ENCODE results near the gene CNTROB. TPM values are rescaled to one million over a fixed set of nuclear protein-coding genes. Genes with fewer than 3 reads are reported as not detected.

CNTROB gene
- total RNA-seq, 1 donor from 2014 or later, result 44.9 TPM

DNA sequence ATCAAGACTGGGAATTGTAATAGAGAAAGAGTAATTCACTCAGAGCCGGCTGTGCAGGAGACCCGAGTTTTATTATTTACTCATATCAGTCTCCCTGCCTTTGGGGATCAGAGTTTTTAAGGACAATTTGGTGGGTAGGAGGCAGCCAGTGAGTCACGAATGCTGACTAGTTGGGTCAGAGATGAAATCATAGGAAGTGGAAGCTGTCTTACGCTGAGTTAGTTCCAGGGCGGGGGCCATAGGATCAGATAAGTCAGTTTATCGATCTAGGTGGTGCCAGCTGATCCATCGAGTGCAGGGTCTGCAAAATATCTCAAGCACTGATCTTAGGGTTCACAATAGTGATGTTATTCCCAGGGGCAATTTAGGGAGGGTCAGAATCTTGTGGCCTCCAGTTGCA lies 50.2 kb downstream of the CNTROB start:
- H3K4me3 ChIP-seq (ENCODE audit: low read depth, low read length), result no peak overlapping the region
- no peak for DNase-seq (ENCODE audit: low read depth)
- TF ChIP-seq, protein P1, sequence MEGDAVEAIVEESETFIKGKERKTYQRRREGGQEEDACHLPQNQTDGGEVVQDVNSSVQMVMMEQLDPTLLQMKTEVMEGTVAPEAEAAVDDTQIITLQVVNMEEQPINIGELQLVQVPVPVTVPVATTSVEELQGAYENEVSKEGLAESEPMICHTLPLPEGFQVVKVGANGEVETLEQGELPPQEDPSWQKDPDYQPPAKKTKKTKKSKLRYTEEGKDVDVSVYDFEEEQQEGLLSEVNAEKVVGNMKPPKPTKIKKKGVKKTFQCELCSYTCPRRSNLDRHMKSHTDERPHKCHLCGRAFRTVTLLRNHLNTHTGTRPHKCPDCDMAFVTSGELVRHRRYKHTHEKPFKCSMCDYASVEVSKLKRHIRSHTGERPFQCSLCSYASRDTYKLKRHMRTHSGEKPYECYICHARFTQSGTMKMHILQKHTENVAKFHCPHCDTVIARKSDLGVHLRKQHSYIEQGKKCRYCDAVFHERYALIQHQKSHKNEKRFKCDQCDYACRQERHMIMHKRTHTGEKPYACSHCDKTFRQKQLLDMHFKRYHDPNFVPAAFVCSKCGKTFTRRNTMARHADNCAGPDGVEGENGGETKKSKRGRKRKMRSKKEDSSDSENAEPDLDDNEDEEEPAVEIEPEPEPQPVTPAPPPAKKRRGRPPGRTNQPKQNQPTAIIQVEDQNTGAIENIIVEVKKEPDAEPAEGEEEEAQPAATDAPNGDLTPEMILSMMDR (conservative IDR thresholded peaks at IDR 0.05; ENCODE audit: low read depth, low read length), result no peak

DNA sequence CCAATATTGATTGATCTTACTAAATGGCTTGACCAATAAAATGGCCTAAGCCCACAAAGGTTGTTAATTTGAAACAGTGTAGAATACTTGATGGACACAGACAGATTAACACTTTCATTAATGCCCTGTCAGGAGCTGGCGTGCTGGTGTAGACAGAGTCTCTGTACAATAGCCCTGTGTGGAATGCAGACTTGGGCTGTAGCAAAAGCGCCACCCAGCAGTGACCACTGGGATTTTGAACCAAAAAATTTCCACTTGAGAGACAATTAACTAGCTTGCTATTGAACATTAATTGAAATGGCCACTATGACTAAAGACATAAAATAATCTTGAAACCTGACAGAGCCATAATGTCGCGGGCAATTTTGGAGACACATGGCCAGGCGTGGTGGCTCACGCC lies 50.7 kb downstream of the CNTROB start:
- DNase-seq (ENCODE audit: low read depth), result no peak
- H3K4me3 ChIP-seq (ENCODE audit: low read depth, low read length), result no peak overlapping the region
- TF ChIP-seq, protein P1 (conservative IDR thresholded peaks at IDR 0.05; ENCODE audit: low read depth, low read length), result peak; percentile 5

DNA sequence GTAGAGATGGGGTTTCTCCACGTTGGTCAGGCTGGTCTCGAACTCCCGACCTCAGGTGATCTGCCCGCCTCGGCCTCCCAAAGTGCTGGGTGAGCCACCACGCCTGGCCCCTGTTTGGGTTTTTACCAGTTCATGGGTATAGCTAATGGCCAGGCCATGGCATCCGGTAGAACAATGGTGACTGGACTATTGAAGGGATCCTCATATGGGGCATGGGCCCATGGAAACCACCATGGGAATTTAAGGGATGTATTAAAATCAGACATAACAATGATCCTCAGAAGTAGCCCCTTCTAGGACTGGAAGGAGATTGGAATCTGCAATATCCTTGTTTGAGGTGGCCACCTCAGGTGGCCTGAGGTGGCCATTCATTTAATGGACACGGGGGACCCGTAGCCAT lies 52.9 kb downstream of the CNTROB start:
- DNase-seq (ENCODE audit: low read depth), result no peak
- TF ChIP-seq, protein P1 (conservative IDR thresholded peaks at IDR 0.05; ENCODE audit: low read depth, low read length), result no peak
- H3K4me3 ChIP-seq (ENCODE audit: low read depth, low read length), result no peak overlapping the region

DNA sequence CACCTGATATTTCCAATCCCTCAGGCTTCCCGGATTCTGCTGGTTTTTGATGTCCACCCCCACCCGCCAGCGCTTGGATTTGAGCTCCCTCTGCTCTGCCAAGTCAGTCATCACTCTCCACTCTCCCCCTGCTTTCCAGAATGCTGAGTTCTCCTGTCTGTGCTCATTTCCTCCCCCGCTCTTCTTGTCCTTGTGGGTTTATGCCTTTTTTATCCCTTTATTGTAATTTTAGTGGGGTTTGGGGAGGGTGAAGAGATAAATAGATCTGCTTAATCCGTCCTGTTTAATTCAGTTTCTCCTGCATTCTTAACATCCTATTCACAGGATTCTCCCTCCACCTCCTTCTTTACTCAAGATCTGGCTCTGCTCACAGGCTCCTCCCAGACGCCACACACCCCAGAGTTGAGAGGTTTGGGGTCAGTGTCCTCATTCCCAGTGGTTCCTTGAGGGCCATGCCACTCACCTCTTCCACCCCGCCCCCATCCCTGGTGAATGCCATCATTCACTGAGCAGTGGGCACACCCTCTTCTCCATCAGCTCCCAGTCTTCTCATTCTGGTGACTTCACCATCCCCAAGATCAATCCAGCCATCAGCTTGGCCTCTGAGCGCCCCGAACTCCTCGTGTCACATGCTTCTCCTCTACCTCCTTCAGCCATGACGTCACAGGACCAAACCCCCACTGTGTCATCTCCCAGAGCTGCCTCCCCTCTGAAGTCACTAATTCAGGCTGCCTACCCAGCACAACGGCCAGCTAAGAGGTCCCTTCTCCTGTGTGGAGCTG lies 55.3 kb downstream of the CNTROB start:
- no peak for DNase-seq (ENCODE audit: low read depth)
- no peak overlapping the region for H3K4me3 ChIP-seq (ENCODE audit: low read depth, low read length)
- TF ChIP-seq, protein P1 (conservative IDR thresholded peaks at IDR 0.05; ENCODE audit: low read depth, low read length), result no peak

DNA sequence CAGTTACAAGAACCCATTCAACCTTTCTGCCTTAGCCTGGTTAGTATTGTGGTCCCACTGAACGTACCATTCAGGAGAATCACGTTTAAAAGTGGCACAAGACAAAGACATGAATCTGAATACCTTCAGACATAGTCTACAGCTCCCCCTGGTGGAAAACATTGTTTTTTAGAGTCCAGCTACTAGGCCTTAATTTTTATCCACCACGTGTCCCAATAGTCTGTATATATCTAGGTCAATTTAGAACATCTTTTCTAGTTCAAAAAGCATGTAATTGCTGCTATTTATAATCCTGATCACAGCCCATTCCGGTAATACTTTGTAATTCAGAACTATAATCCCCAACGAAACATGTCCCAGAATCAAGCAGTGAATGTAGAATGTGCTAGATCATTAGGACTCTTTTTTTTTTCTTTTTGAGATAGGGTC lies 56.8 kb downstream of the CNTROB start:
- peak; percentile 48 for DNase-seq (ENCODE audit: low read depth)
- TF ChIP-seq, protein P1 (conservative IDR thresholded peaks at IDR 0.05; ENCODE audit: low read depth, low read length), result peak; percentile 67
- H3K4me3 ChIP-seq (ENCODE audit: low read depth, low read length), result no peak overlapping the region

DNA sequence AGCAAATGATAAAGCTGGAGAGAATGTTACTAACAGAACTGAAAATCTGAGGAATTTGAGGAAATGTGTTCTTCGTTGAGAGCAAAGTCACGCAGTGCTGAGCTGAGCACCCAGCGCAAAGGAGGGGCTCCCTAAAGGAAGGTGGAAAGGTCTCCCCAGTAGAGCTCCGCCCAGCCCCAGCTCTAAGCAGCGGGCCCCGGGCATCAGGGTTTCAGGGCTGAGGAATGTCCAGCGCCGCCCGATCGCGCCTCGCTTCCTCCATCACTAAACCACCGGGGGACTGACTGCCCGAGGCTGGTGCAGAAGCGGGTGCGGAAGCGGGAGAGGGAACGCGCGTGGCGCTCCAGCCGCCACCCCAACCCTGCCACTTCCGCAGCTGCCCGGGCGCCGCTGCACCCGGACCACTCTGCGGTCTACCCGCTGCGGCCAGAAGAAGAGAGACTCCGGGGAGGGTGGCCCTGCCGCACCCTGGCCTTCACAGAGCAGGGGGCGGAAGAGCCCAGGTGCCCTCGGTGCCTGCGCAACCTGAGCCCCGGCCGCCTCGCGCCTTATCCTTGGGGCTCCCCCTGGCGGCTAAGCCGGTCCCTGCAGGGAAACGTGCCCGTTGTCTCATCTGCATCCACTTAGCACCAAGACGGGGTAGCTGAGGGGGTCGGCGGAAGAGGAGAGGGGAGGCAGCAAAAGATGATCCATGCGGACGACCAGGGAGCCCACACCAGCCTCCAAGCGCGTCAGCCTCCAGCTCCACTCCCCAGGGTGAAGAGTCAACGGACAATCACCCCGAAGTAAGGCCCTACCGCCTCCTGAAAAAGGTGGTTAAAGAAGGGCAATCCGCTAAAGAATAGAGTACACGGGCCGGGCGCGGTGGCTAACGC lies 58.0 kb downstream of the CNTROB start:
- TF ChIP-seq, protein P1 (conservative IDR thresholded peaks at IDR 0.05; ENCODE audit: low read depth, low read length), result peak; percentile 90
- peak overlapping the region; percentile 67 for H3K4me3 ChIP-seq (ENCODE audit: low read depth, low read length)
- DNase-seq (ENCODE audit: low read depth), result no peak
